Stimulated activated effector memory CD8-positive, alpha-beta T cell treated with anti-CD3 and anti-CD28 coated beads, Interleukin-12 subunit alpha, Interleukin-12 subunit beta, amount 100 ng/mL, for 72 hours (primary cell): ENCODE measurements around the gene DNAAF6.

Source experiments
- ATAC-seq: fragments of 150-1000 bp; cut with Tn5 transposase; 2 replicates; pipeline ENCODE4 v1.10.0; 2021
- DNase-seq, 2 donors: peaks; one replicate each; pipeline ENCODE4 v3.0.0; 2021 to 2022; ENCODE audit warnings: low spot score in 2 of 2
- H3K27ac Mint-ChIP-seq: one replicate; pipeline ENCODE4 v1.8.0; 2022; ENCODE audit warnings: mild to moderate bottlenecking, mixed read lengths
- H3K36me3 Mint-ChIP-seq: one replicate; pipeline ENCODE4 v1.8.0; 2022; ENCODE audit warnings: mild to moderate bottlenecking, mixed read lengths
- H3K4me1 Mint-ChIP-seq: one replicate; pipeline ENCODE4 v1.8.0; 2022; ENCODE audit warnings: mixed read lengths
- H3K4me3 Mint-ChIP-seq: one replicate; pipeline ENCODE4 v1.8.0; 2022; ENCODE audit warnings: mild to moderate bottlenecking, mixed read lengths
- H3K9me3 Mint-ChIP-seq: one replicate; pipeline ENCODE4 v1.8.0; 2022; ENCODE audit warnings: mixed read lengths

The DNAAF6 gene

DNA sequence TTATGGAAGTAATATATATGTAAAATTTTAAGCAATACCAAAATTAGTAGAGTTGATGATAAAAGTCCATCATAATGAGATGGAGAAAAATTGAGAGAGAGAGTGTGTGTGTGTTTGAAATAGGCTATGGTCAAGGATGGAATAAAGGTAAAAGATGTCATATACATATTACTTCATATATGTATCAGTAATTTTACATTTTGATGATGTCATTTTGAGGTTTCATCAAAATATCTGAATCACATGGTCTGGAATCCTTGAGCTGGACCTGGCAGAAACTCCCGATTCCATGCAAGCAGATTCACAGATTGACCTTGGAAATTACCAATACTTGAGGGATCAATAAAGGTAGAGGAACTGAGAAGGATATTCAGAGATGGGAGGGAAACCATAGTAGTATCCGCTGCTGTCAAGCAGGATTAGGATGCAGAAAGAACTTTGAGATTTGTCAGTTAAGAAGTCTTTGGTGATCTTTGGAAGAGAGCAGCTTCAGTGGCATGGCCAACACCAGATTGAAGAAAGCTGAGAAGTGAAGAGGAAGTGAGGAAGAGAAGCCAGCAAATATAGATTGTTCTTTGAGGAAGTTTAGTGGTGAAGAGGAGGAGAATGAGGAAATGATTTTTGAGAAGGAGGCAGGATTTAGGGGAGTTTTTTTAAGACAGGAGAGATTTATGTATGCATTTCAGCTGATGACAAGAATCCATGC lies 21.5 kb downstream of the DNAAF6 start:
- no peaks in the 10 kb centered on the region for H3K9me3 Mint-ChIP-seq
- DNase-seq (no peak), ATAC-seq (no peak)
- H3K4me3 Mint-ChIP-seq: no peak overlapping the region
- no peaks in the 10 kb centered on the region for H3K36me3 Mint-ChIP-seq
- H3K27ac Mint-ChIP-seq: no peak overlapping the region
- no peaks in the 10 kb centered on the region for H3K4me1 Mint-ChIP-seq

DNA sequence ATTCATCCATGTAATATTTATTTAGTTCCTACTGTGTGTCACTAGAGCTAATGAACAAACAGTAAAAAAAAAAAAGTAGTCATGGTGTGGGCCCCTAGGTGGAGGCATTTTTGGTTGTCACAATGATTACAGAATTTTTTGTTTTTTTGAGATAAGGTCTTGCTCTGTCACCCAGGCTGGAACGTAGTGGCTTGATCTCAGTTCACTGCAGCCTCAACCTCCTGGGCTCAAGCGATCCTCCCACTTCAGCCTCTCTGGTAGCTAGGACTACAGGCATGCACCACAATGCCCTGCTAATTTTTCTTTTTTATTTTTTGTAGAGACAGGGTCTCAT lies 22.0 kb downstream of the DNAAF6 start:
- ATAC-seq: no peak
- DNase-seq: no peak
- Mint-ChIP-seq H3K4me3 (no peak overlapping the region), H3K4me1 (no peaks in the 10 kb centered on the region), H3K9me3 (no peaks in the 10 kb centered on the region), H3K27ac (no peak overlapping the region), H3K36me3 (no peaks in the 10 kb centered on the region)

DNA sequence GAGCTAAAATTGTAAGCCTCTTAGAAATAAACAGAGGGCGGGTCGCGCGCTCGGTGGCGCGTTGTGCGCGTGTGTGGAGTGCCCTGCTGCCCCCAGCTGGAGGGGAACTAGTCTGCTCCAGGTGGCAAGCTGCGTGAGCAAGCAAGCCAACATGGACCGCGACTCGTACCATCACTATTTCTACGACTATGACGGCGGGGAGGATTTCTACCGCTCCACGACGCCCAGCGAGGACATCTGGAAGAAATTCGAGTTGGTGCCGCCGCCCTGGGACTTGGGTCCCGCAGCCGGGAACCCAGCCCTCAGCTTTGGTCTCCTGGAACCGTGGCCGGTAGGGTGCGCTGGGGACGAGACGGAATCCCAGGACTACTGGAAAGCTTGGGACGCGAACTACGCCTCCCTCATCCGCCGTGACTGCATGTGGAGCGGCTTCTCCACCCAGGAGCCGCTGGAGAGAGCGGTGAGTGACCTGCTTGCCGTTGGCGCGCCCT lies 66.1 kb downstream of the DNAAF6 start:
- Mint-ChIP-seq H3K4me1 (no peaks in the 10 kb centered on the region), H3K36me3 (no peaks in the 10 kb centered on the region), H3K27ac (no peak overlapping the region), H3K4me3 (no peak overlapping the region), H3K9me3 (no peaks in the 10 kb centered on the region)
- ATAC-seq (no peak), DNase-seq (no peak)

DNA sequence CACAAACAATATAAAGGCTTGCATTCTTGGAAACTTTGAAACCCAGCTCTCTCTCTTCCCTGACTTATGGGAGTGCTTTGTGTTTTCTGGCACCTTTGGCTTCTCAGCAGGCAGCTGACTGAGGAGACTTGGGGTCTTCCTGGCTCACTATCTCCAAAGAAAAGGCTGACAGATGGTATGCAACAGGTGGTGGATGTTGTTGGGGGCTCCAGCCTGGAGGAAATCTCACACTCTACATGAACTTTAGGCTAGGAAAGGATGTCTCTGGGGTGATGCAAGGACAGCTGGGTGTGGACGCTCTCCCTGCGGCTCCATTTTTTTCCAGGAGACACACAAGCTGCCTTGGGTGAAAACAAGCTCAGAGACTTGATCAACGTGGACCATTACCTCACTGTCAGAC lies 67.4 kb downstream of the DNAAF6 start:
- no peak for ATAC-seq
- Mint-ChIP-seq H3K4me3 (no peak overlapping the region), H3K36me3 (no peaks in the 10 kb centered on the region), H3K4me1 (no peaks in the 10 kb centered on the region), H3K9me3 (no peaks in the 10 kb centered on the region), H3K27ac (no peak overlapping the region)
- DNase-seq: no peak

DNA sequence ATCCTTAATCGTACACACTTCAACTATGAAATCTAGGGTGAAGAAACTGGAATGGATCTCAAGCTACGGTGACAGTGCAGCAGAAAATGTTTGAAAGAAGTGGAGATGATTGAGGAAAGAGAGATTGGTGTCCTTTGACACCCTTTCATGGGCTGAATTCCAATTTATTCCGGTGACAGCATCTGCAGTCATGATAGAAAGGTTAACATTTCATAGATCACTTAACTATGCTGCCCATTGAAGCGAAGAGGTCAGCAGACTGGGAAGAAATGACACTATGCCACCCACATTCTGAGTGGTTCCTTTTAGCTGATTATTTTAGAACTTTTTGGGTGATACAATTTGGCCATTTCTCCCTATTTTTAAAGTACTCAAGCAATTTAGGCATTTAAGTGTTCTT lies 82.3 kb downstream of the DNAAF6 start:
- no peaks in the 10 kb centered on the region for H3K9me3 Mint-ChIP-seq
- DNase-seq: no peak

DNA sequence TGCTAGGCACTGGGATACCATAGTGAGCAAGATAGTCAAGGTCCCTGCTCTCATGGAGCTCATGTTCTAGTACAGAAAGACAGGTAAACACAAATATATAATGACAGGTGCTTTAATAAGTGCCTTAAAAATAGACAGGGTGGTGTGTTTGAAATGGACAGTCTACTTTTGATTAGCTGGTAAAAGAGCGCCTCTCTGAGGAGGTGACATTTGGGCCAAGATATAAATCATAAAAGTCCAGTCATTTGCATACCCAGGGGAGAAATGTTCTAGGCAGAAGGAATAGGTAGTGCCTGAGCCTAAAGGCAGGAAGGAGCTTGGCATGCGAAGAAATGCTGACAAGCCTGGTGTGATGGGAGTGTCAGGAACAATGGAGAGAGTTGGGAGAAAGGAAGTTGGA lies 83.6 kb downstream of the DNAAF6 start:
- ATAC-seq (no peak), DNase-seq (no peak)
- Mint-ChIP-seq H3K4me1 (no peaks in the 10 kb centered on the region), H3K36me3 (no peaks in the 10 kb centered on the region), H3K27ac (no peak overlapping the region), H3K4me3 (no peak overlapping the region), H3K9me3 (no peaks in the 10 kb centered on the region)

More for the DNA sequence above, 82.3 kb downstream of the DNAAF6 start:
- no peak overlapping the region for H3K4me3 Mint-ChIP-seq
- H3K4me1 Mint-ChIP-seq: no peaks in the 10 kb centered on the region
- no peak for ATAC-seq
- no peak overlapping the region for H3K27ac Mint-ChIP-seq
- no peaks in the 10 kb centered on the region for H3K36me3 Mint-ChIP-seq

DNA sequence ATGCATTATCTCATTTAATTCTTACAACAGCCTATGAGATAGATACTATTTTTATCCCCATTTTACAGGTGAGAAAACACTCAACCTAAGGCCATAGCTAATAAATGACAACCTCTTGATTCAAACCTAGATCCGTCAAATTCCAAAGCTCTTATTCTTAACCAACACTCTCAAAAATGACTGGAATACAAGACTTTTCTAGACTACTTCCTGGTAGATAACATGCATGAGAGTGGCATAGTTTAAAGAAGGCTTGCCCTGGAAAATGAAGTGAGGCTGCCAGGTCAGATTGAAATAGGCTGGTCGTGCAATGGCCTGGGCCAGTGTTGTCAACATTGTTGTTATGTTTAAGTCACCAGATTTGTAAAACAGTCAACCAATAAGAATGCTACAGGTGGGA lies 86.6 kb downstream of the DNAAF6 start:
- H3K36me3 Mint-ChIP-seq: no peaks in the 10 kb centered on the region
- no peaks in the 10 kb centered on the region for H3K4me1 Mint-ChIP-seq
- H3K9me3 Mint-ChIP-seq: no peaks in the 10 kb centered on the region
- no peak overlapping the region for H3K4me3 Mint-ChIP-seq
- no peak overlapping the region for H3K27ac Mint-ChIP-seq
- DNase-seq (no peak), ATAC-seq (no peak)
